Superior temporal gyrus (tissue), 1 donor: ENCODE data around the gene USP12.
"Not testable (repeated sequence)": the region's sequence is repeated elsewhere in the genome, so short reads cannot be mapped to it uniquely, and the experiment has no call there.

Experiments
- DNase-seq: peaks from one replicate; pipeline ENCODE4 v3.0.0-alpha.2; 2016; ENCODE audit errors: extremely low spot score

The USP12 gene

GRCh38 chr13:27079421-27079958 is 92.1 kb downstream of the USP12 start:
- no peak for DNase-seq

- no peak for DNase-seq
Observed at GRCh38 chr13:27077451-27077850, 94.2 kb downstream of the USP12 start.

GRCh38 chr13:27076421-27076820 is 95.2 kb downstream of the USP12 start:
- DNase-seq = no peak

GRCh38 chr13:27073186-27073585 is 98.4 kb downstream of the USP12 start:
- DNase-seq = no peak

- not testable (repeated sequence) for DNase-seq
Observed at GRCh38 chr13:27066123-27066522, 105.5 kb downstream of the USP12 start.

GRCh38 chr13:27065582-27065981 is 106.0 kb downstream of the USP12 start:
- DNase-seq = no peak

- DNase-seq = no peak
Observed at GRCh38 chr13:27064252-27064995, 107.2 kb downstream of the USP12 start.

- DNase-seq = no peak
Observed at GRCh38 chr13:27057817-27058216, 113.8 kb downstream of the USP12 start.

- no peak for DNase-seq
Observed at GRCh38 chr13:27055526-27055925, 116.1 kb downstream of the USP12 start.

GRCh38 chr13:27054760-27055159 is 116.9 kb downstream of the USP12 start:
- no peak for DNase-seq

GRCh38 chr13:27053902-27054595 is 117.6 kb downstream of the USP12 start:
- no peak for DNase-seq

GRCh38 chr13:27053210-27053884 is 118.3 kb downstream of the USP12 start:
- no peak for DNase-seq

GRCh38 chr13:27052551-27053208 is 118.9 kb downstream of the USP12 start:
- no peak for DNase-seq

GRCh38 chr13:27047081-27047480 is 124.5 kb downstream of the USP12 start:
- DNase-seq = no peak

- no peak for DNase-seq
Observed at GRCh38 chr13:27044837-27045570, 126.6 kb downstream of the USP12 start.

- DNase-seq = peak; percentile 91
Observed at GRCh38 chr13:27043013-27043412, 128.6 kb downstream of the USP12 start.

GRCh38 chr13:27041341-27041740 is 130.3 kb downstream of the USP12 start:
- DNase-seq = no peak

- no peak for DNase-seq
Observed at GRCh38 chr13:27040826-27041108, 130.8 kb downstream of the USP12 start.

GRCh38 chr13:27039171-27039701 is 132.4 kb downstream of the USP12 start:
- DNase-seq = no peak

GRCh38 chr13:27038323-27038722 is 133.3 kb downstream of the USP12 start:
- no peak for DNase-seq

GRCh38 chr13:27037571-27037970 is 134.0 kb downstream of the USP12 start:
- DNase-seq = no peak
